Spleen (tissue), 11 donors: ENCODE data around the gene POGZ. TPM values are rescaled to one million over a fixed set of nuclear protein-coding genes. Genes with fewer than 3 reads are reported as not detected.
A peak's percentile ranks its signal among the peaks of the same experiment; 100 is the strongest.

Source experiments
- DNase-seq: peaks from one replicate; pipeline ENCODE4 v3.0.0-alpha.2; 2020
- H3K27ac ChIP-seq, 8 donors: fragments of 200-600 bp; sonication (generic) in 7 of 8; 1 replicate in 4 of 8; 2 replicates in 4 of 8; pipeline versions ENCODE4 v1.5.0 to v1.8.0; 2016 to 2021; ENCODE audit warnings: inconsistent platforms in 4 of 8, mild to moderate bottlenecking in 4 of 8, moderate library complexity in 1 of 8
- H3K27me3 ChIP-seq, 7 donors: fragments of 200-600 bp; sonication (generic) in 6 of 7; replicated peaks in 1 of 7; 1 replicate in 4 of 7; 2 replicates in 3 of 7; pipeline versions ENCODE4 v1.5.0 to v1.8.0; 2016 to 2021; ENCODE audit warnings: inconsistent platforms in 3 of 7, mild to moderate bottlenecking in 1 of 7
- H3K36me3 ChIP-seq, 6 donors: fragments of 200-600 bp; sonication (generic) in 5 of 6; 1 replicate in 4 of 6; 2 replicates in 2 of 6; pipeline versions ENCODE4 v1.5.0 to v1.8.0; 2016 to 2021; ENCODE audit warnings: inconsistent platforms in 2 of 6
- H3K4me1 ChIP-seq, 6 donors: fragments of 200-600 bp; sonication (generic) in 5 of 6; 1 replicate in 3 of 6; 2 replicates in 3 of 6; pipeline versions ENCODE4 v1.5.0 to v1.8.0; 2016 to 2021; ENCODE audit warnings: inconsistent platforms in 3 of 6
- H3K4me3 ChIP-seq, 8 donors: fragments of 200-600 bp; sonication (generic) in 7 of 8; 1 replicate in 4 of 8; 2 replicates in 4 of 8; pipeline versions ENCODE4 v1.5.0 to v1.8.0; 2016 to 2021; ENCODE audit warnings: inconsistent platforms in 4 of 8, mild to moderate bottlenecking in 4 of 8, moderate library complexity in 2 of 8
- H3K9me3 ChIP-seq, 8 donors: fragments of 200-600 bp; sonication (generic) in 7 of 8; 1 replicate in 4 of 8; 2 replicates in 4 of 8; pipeline versions ENCODE4 v1.5.0 to v1.8.0; 2016 to 2021; ENCODE audit warnings: inconsistent platforms in 4 of 8
- POLR2A ChIP-seq, 3 donors: fragments of 450-650 bp; IDR thresholded peaks; one replicate each; pipeline ENCODE4 v1.5.1; 2017; ENCODE audit warnings: antibody characterized with exemption in 3 of 3, mild to moderate bottlenecking in 1 of 3
- POLR2AphosphoS5 ChIP-seq, 3 donors: sonication (generic); formaldehyde crosslinking; IDR thresholded peaks; one replicate each; pipeline ENCODE4 v1.5.1; 2017; ENCODE audit warnings: antibody characterized with exemption in 3 of 3
- WGBS, 5 donors: extraction: QIAGEN DNeasy Blood & Tissue Kit in 3 of 5; methylation state at CpG; one replicate each; pipeline versions ENCODE4 v1.1.5 to v1.1.7; 2013 to 2018; 5-methylcytosine and 5-hydroxymethylcytosine counted together
- intact Hi-C: fragments of 100-400 bp; cut with DNase I; formaldehyde crosslinking; loops from one replicate; pipeline ENCODE4 v1.15.0; 2023; ENCODE audit warnings: low total_unique reads
- polyA plus RNA-seq, 3 donors: library from polyadenylated mRNA; stranded (reverse); fragments of 200-250 nt; gene quantifications; one replicate each; pipeline ENCODE4 v1.2.1, GENCODE V29; 2013
- total RNA-seq, 7 donors: library from RNA; depleted of rRNA in 3 of 7; stranded (reverse); fragments of >200 nt in 3 of 7; fragmentation: NEBNext Ultra II Directional in 4 of 7; extraction: Animal tissue kit (Norgen Biotek cat#: 25700) in 4 of 7; gene quantifications; one replicate each; pipeline versions ENCODE4 v1.1.0 to v1.2.1, GENCODE V29; 2016 to 2021
- TF ChIP-seq, protein P1 (sequence below), 11 experiments: fragments of 200-600 bp in 7 of 11; fragments of 450-650 bp in 4 of 11; sonication (generic) in 4 of 11; IDR thresholded peaks in 8 of 11; conservative IDR thresholded peaks in 3 of 11; 1 replicate in 7 of 11; 2 replicates in 4 of 11; pipeline versions ENCODE4 v1.4.0 to v1.8.0; 2016 to 2021; ENCODE audit warnings: antibody characterized with exemption in 11 of 11, inconsistent platforms in 4 of 11, mild to moderate bottlenecking in 1 of 11
- donor health status: healthy with polysubstance abuse.
- donor health status: DM: no; HTN: no; CAD: no; lungs with moderate emphysema.
- donor health status: DM: no; HTN: no; CAD: no.
- donor health status: Bipolar disorder and iron deficiency.
- donor health status: healthy.
- donor health status: DM: no; HTN: no; CAD: no.
- donor health status: DM: yes; HTN: yes; CAD: no.

POGZ gene
- total and polyA plus RNA-seq, 10 donors, result 12.9 to 133 (median 82.6) TPM

DNA sequence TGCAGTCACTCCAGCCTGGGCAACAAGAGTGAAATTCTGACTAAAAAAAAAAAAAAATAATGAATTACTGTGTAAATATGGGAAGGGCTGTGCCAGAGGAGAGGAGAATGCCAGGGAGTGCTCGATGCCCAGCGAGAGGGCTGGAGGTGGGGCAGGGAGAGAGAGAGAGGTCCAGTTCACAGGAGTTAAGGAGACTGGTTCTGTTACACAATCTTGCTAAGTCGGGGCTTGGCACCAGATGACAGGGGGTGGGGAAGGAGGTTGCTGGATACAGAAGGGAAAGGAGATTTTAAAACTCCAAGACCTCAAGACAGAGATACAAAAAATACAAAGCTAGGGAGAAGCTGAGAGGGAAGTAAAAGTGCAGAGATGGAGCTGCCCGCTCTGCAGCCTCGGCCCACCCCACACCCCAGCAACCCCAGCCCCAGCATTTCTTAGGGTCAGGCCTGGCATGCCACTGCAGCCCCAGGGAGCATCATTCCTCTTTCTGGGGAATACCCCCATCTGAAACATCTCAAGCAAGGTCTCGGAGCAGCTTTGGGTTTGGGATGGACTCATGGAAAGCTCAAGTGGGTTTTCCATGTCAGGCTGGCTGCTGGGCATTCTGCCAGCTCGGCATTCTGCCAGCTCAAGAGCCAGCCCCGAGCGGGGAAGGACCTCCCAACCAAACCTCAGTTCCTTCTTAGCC is 87.8 kb downstream of the POGZ start:
- TF ChIP-seq POLR2AphosphoS5 (IDR thresholded peaks at IDR 0.05) (peak in 2 of 3 donors; percentile 18 to 35), POLR2A (IDR thresholded peaks at IDR 0.05) (no peak)
- TF ChIP-seq, protein P1, sequence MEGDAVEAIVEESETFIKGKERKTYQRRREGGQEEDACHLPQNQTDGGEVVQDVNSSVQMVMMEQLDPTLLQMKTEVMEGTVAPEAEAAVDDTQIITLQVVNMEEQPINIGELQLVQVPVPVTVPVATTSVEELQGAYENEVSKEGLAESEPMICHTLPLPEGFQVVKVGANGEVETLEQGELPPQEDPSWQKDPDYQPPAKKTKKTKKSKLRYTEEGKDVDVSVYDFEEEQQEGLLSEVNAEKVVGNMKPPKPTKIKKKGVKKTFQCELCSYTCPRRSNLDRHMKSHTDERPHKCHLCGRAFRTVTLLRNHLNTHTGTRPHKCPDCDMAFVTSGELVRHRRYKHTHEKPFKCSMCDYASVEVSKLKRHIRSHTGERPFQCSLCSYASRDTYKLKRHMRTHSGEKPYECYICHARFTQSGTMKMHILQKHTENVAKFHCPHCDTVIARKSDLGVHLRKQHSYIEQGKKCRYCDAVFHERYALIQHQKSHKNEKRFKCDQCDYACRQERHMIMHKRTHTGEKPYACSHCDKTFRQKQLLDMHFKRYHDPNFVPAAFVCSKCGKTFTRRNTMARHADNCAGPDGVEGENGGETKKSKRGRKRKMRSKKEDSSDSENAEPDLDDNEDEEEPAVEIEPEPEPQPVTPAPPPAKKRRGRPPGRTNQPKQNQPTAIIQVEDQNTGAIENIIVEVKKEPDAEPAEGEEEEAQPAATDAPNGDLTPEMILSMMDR (IDR thresholded peaks at IDR 0.05 in 8 of 11, conservative IDR thresholded peaks at IDR 0.05 in 3 of 11), result no peak
- Histone ChIP-seq H3K9me3 (no peaks in the 10 kb centered on the region), H3K36me3 (peaks cover 0 to 16% (median 0%) of the 10 kb centered on the region in 6 donors), H3K4me1 (peaks cover 18 to 63% (median 47%) of the 10 kb centered on the region in 6 donors), H3K27me3 (no peaks in the 10 kb centered on the region), H3K27ac (peak overlapping the region in 7 of 8 donors; percentile 61 to 89 (median 84)), H3K4me3 (peak overlapping the region in 6 of 8 donors; percentile 23 to 67 (median 42))
- intact Hi-C loops, result no loop called here
- DNase-seq, result no peak
- 38 to 61% (median 45%) methylated on average over 7 to 9 of the region's 9 CpGs for WGBS, 5 donors

DNA sequence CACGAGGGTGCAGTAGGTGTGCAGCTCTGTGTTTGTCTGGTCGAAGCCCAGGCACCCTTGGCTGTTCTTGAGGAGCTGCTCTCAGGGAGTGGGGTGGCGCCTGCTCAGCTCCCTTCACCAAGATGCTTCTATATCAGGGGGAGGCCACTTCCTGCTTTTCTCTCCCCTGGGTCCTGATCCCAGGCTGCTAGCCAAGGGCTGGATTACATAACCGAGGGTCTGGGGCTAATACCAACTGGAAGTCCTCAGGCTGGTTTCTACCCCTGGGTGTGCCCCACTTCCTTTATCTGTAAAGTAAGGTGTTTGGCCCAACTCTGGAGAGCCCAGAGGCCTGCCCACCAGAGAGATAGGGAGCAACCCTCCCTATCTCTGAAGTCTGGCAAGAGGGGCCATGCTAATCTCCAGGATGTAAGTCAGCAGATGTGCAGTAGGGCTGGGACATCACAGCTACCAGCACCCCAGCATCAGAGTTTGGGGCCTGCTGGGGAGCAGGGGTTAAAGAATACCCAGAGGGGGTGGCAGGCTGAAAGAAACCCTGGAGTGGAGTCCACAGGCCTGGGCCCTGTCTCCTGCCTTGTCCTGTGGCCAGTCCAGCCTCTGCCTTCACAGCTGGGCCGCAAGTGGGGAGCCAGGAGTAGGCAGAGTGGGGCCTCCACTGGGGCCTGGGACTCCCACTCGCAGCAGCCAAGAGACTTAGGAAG is 88.9 kb downstream of the POGZ start:
- TF ChIP-seq POLR2A (IDR thresholded peaks at IDR 0.05) (no peak), POLR2AphosphoS5 (IDR thresholded peaks at IDR 0.05) (no peak)
- TF ChIP-seq, protein P1 (IDR thresholded peaks at IDR 0.05 in 8 of 11, conservative IDR thresholded peaks at IDR 0.05 in 3 of 11), result no peak
- no peaks in the 10 kb centered on the region for H3K27me3 ChIP-seq
- peaks cover 18 to 66% (median 47%) of the 10 kb centered on the region in 6 donors for H3K4me1 ChIP-seq
- WGBS, 5 donors, result 53 to 65% (median 61%) methylated on average over 6 of the region's 6 CpGs
- peaks cover 0 to 27% (median 3%) of the 10 kb centered on the region in 6 donors for H3K36me3 ChIP-seq
- peak; percentile 63 for DNase-seq
- no peaks in the 10 kb centered on the region for H3K9me3 ChIP-seq
- H3K27ac ChIP-seq, result peak overlapping the region in 7 of 8 donors; percentile 24 to 89 (median 84)
- peak overlapping the region in 1 of 8 donors; percentile 4 for H3K4me3 ChIP-seq
- intact Hi-C loops, result no loop called here

DNA sequence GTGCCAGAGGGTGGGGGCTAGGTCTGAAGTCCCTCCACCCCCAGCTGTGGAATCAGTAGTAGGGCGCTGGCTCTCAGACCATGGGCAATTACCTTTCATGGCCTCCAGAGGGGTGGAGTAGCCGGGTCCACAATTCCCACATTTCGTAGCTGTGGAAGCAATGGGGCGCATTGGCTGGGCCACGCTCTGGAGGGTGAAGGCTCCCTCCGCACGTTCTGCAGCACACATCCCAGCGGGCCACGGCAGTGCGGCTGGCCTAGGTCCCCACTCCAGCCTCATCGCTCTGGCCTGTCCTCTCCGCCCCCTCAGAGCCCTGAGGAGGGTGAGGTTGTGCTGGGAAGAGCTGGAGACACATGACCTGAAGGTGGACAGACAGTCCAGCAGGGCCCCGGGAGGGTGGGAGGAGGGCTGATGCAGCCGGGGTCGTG is 89.7 kb downstream of the POGZ start:
- peak overlapping the region; percentile 19 to 89 (median 81) for H3K27ac ChIP-seq
- H3K4me1 ChIP-seq, result peaks cover 18 to 66% (median 47%) of the 10 kb centered on the region in 6 donors

More for the DNA sequence above, 89.7 kb downstream of the POGZ start:
- TF ChIP-seq POLR2AphosphoS5 (IDR thresholded peaks at IDR 0.05) (no peak), POLR2A (IDR thresholded peaks at IDR 0.05) (no peak)
- TF ChIP-seq, protein P1 (IDR thresholded peaks at IDR 0.05 in 8 of 11, conservative IDR thresholded peaks at IDR 0.05 in 3 of 11), result no peak
- DNase-seq, result no peak
- whole genome bisulfite sequencing, 5 donors, result 86 to 91% (median 88%) methylated on average over 14 to 15 of the region's 15 CpGs
- Histone ChIP-seq H3K27me3 (no peaks in the 10 kb centered on the region), H3K4me3 (no peak overlapping the region), H3K9me3 (no peaks in the 10 kb centered on the region), H3K36me3 (peaks cover 0 to 34% (median 3%) of the 10 kb centered on the region in 6 donors)
- intact Hi-C loops, result no loop called here
